IPS-20b (cell line): Measurements from ENCODE around the gene CLEC18A.
"Not testable (repeated sequence)": the region's sequence is repeated elsewhere in the genome, so short reads cannot be mapped to it uniquely, and the experiment has no call there.

Experiments used
- H3K27ac ChIP-seq: one replicate; pipeline ENCODE4 v1.5.1; 2013; ENCODE audit warnings: low read length
- H3K27me3 ChIP-seq: 2 replicates; pipeline ENCODE4 v1.6.1; 2013; ENCODE audit warnings: mild to moderate bottlenecking, low read length, inconsistent platforms; ENCODE audit not compliant: insufficient read depth
- H3K36me3 ChIP-seq: 2 replicates; pipeline ENCODE4 v1.6.1; 2013; ENCODE audit warnings: low read depth, mild to moderate bottlenecking, inconsistent platforms, low read length, moderate library complexity; ENCODE audit not compliant: insufficient read depth
- H3K4me1 ChIP-seq: 2 replicates; pipeline ENCODE4 v1.6.1; 2013; ENCODE audit warnings: mild to moderate bottlenecking, control low read depth, inconsistent platforms, low read length, moderate library complexity; ENCODE audit not compliant: insufficient read depth
- H3K4me3 ChIP-seq: 2 replicates; pipeline ENCODE4 v1.5.1; 2013; ENCODE audit warnings: mild to moderate bottlenecking, low read length, inconsistent platforms
- H3K9ac ChIP-seq: 2 replicates; pipeline ENCODE4 v1.6.1; 2013; ENCODE audit warnings: low read depth, mild to moderate bottlenecking, inconsistent platforms, low read length, moderate library complexity
- H3K9me3 ChIP-seq: 2 replicates; pipeline ENCODE4 v1.6.1; 2013; ENCODE audit warnings: mild to moderate bottlenecking, low read depth, low read length, inconsistent platforms; ENCODE audit not compliant: insufficient read depth

Gene CLEC18A

GRCh38 chr16:69939821-69940585 lies 11.1 kb upstream of the CLEC18A start:
- H3K9me3 ChIP-seq: no peaks in the 10 kb centered on the region
- no peak overlapping the region for H3K4me3 ChIP-seq
- no peak overlapping the region for H3K9ac ChIP-seq
- H3K36me3 ChIP-seq: peaks cover 41% of the 10 kb centered on the region
- H3K27ac ChIP-seq: no peak overlapping the region
- no peaks in the 10 kb centered on the region for H3K4me1 ChIP-seq
- H3K27me3 ChIP-seq: no peaks in the 10 kb centered on the region

- no peaks in the 10 kb centered on the region for H3K4me1 ChIP-seq
- no peak overlapping the region for H3K27ac ChIP-seq
- peaks cover 41% of the 10 kb centered on the region for H3K36me3 ChIP-seq
Measured at GRCh38 chr16:69940676-69941075, 10.5 kb upstream of the CLEC18A start.

GRCh38 chr16:69941251-69942098 lies 9.7 kb upstream of the CLEC18A start:
- Histone ChIP-seq H3K4me3 (no peak overlapping the region), H3K27ac (no peak overlapping the region), H3K36me3 (peaks cover 34% of the 10 kb centered on the region), H3K9me3 (no peaks in the 10 kb centered on the region), H3K27me3 (no peaks in the 10 kb centered on the region), H3K4me1 (no peaks in the 10 kb centered on the region), H3K9ac (no peak overlapping the region)

More at GRCh38 chr16:69940676-69941075, 10.5 kb upstream of the CLEC18A start:
- H3K9ac ChIP-seq: no peak overlapping the region
- H3K9me3 ChIP-seq: no peaks in the 10 kb centered on the region
- H3K27me3 ChIP-seq: no peaks in the 10 kb centered on the region
- no peak overlapping the region for H3K4me3 ChIP-seq

- H3K27me3 ChIP-seq: no peaks in the 10 kb centered on the region
- no peak overlapping the region for H3K27ac ChIP-seq
- no peaks in the 10 kb centered on the region for H3K4me1 ChIP-seq
- H3K9me3 ChIP-seq: no peaks in the 10 kb centered on the region
- peaks cover 28% of the 10 kb centered on the region for H3K36me3 ChIP-seq
- H3K4me3 ChIP-seq: no peak overlapping the region
- no peak overlapping the region for H3K9ac ChIP-seq
Measured at GRCh38 chr16:69942099-69942491, 9.0 kb upstream of the CLEC18A start.

GRCh38 chr16:69942627-69943170 lies 8.4 kb upstream of the CLEC18A start:
- Histone ChIP-seq H3K9me3 (no peaks in the 10 kb centered on the region), H3K4me3 (no peak overlapping the region), H3K4me1 (no peaks in the 10 kb centered on the region), H3K27me3 (no peaks in the 10 kb centered on the region), H3K27ac (no peak overlapping the region), H3K9ac (no peak overlapping the region), H3K36me3 (peaks cover 22% of the 10 kb centered on the region; the same call in 1 of the 2 replicates)

- H3K4me1 ChIP-seq, H3K9ac ChIP-seq, H3K27me3 ChIP-seq, H3K9me3 ChIP-seq, H3K4me3 ChIP-seq, H3K27ac ChIP-seq: not testable (repeated sequence)
- H3K36me3 ChIP-seq: 0 out of 2 replicates have a peak, but pooled peaks cover 20% of the 10 kb centered on the region
Measured at GRCh38 chr16:69943241-69944036, 7.7 kb upstream of the CLEC18A start.

- not testable (repeated sequence) for H3K4me1 ChIP-seq, H3K9me3 ChIP-seq, H3K9ac ChIP-seq, H3K27ac ChIP-seq, H3K36me3 ChIP-seq, H3K27me3 ChIP-seq, H3K4me3 ChIP-seq
Measured at GRCh38 chr16:69950411-69950810, 723 bp upstream of the CLEC18A start.

GRCh38 chr16:69951672-69952031 lies 518 bp downstream of the CLEC18A start:
- not testable (repeated sequence) for H3K9me3 ChIP-seq, H3K27me3 ChIP-seq, H3K9ac ChIP-seq, H3K36me3 ChIP-seq, H3K4me3 ChIP-seq, H3K27ac ChIP-seq, H3K4me1 ChIP-seq

GRCh38 chr16:69952116-69952515 lies 982 bp downstream of the CLEC18A start:
- not testable (repeated sequence) for H3K4me1 ChIP-seq, H3K9ac ChIP-seq, H3K27ac ChIP-seq, H3K4me3 ChIP-seq, H3K36me3 ChIP-seq, H3K9me3 ChIP-seq, H3K27me3 ChIP-seq

GRCh38 chr16:69952572-69953355 lies 1.6 kb downstream of the CLEC18A start:
- H3K27me3 ChIP-seq, H3K4me1 ChIP-seq, H3K9ac ChIP-seq, H3K9me3 ChIP-seq, H3K4me3 ChIP-seq, H3K36me3 ChIP-seq, H3K27ac ChIP-seq: not testable (repeated sequence)

- not testable (repeated sequence) for H3K27me3 ChIP-seq, H3K27ac ChIP-seq, H3K4me1 ChIP-seq, H3K9me3 ChIP-seq, H3K4me3 ChIP-seq, H3K9ac ChIP-seq, H3K36me3 ChIP-seq
Measured at GRCh38 chr16:69954241-69954640, 3.1 kb downstream of the CLEC18A start.
